HG02840 (cell line): ENCODE results near the gene RPL7A.

ENCODE experiments used
- ATAC-seq: cut with Tn5 transposase; IDR thresholded peaks from one replicate; pipeline ENCODE4 v1.9.1; 2021; ENCODE audit warnings: mild to moderate bottlenecking, moderate library complexity, moderate number of reproducible peaks; ENCODE audit not compliant: unreplicated experiment, low FRiP score

Gene RPL7A

DNA sequence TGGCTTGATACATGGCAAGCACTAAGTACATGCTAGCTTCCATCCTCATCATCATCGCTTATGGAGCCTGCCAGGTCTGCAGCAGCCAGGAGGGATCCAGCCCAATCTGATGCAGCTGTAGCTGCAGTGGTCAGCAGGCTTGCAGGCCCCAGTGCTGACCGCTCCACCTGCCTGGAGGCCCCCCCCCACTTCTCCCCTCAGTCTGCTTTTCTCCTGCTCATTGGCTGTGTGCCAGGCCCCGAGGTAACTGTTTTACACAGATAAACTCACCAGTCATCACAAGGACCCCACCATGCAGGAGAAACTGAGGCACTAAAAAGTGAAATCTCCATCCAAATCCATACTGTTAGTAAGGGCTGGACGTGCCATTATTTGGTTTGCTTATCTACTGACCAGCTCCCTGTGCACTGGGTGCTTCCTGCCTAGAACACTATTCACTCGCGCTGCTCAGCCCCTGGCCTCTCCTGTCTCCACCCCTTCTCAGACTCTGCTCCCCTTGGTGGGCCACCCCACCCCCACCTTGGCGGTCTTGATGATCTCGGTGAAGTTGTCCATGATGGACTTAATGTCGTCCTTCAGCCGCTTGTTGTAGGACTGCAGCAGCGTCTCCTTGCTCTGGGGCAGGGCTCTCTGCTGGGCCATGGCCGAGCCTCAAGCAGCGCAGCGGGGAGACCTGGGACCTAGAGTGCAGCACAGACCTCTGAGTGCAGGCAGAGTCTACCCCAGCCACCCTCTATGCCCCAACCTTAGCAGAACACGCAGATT, 1.8 kb upstream of the RPL7A start:
- no peak for ATAC-seq

DNA sequence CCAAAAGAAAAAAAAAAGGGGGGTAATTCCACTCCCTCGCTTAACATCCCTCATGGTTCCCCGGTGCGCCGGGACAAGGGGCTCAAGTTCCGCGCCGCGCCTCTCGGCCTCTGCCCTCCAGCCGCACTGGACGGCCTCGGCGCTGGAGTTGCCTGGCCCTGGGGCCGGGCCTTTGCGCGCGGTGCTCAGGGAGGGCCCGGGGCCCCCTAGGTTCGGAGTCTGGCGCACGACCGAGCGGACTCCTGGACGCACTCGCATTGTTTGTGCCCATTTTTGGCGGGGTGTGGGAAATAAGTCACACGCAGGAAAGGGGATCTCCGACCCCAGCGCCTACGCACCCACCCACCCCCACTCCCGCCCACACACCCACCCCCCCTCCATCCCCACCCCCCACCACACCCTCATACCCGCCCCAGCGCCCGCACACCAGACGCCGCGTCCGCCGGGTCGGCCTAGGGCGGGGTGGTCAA, 468 bp upstream of the RPL7A start:
- peak; percentile 24 for ATAC-seq

DNA sequence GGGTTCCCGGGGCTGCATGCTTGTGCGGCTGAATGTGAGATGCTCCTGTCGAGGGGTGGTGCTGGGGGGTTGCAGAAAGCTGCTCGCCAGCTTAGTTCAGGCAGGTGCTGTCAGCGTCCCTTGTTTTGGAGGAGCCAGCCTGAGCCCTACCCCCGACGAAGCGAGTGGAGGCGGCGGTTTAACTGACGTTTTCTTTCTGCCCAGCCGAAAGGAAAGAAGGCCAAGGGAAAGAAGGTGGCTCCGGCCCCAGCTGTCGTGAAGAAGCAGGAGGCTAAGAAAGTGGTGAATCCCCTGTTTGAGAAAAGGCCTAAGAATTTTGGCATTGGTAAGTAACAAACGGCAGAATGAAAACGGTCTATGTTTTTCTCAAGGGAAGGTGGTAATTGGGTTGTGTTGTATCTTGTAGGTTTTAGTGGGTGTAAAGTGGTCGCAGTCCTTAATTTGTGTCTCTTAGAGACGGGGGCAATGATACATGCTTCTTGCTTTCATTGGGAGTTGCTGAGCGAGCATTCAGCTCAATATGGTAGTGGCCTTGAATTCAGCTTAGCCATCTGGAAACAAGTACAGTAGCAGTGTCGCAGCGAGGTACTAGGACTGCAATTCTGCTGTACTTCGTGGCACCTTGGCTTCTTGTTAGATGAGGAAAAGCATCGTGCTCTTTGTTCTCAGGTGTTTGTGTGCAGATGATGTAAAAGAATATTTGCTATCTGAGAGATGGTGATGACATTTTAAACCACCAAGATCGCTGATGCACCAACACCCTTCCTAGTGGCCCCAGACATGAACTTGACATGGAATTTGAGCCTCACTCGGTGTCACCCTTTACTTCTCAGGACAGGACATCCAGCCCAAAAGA, 928 bp downstream of the RPL7A start:
- no peak for ATAC-seq

DNA sequence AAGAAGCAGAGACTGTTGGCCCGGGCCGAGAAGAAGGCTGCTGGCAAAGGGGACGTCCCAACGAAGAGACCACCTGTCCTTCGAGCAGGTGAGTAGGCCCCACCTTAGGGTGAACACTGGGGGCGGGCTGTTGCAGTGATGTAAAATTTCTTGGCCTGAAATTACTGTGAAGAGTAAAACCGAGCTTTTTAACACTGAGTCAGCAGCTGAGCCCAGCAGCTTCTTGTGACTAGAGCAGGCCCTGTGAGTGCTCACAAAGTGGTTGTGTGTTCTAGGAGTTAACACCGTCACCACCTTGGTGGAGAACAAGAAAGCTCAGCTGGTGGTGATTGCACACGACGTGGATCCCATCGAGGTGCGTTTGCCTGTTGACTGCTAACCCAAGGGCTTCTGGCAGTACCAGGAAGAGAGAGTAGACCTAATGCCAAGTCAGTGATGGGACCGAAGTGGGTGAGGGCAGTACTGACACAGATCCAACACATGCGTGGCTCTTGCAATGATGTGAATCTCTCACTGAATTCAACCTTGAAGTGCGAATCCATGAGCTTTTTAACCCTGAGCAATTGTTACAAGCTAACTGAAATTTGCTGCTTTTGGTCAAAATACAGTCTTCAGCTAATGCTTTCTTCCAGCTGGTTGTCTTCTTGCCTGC, 2.1 kb downstream of the RPL7A start:
- no peak for ATAC-seq

DNA sequence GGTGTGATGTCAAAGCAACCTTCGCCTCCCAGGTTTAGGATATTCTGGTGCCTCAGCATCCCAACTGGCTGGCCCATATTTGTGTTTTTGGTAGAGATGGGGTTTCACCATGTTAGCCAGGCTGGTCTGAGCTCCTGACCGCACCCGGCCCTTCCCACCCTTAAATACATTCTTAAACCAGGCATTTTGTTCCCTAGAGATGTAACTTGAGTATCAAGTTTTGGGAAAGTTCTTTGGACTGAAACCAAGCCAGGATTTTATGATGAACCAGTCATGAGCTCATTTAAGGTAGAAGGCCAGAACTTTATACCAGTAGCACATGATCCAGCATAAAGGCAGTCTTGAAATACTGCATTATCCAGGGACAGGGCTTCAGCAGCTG, 3.5 kb downstream of the RPL7A start:
- ATAC-seq = no peak

DNA sequence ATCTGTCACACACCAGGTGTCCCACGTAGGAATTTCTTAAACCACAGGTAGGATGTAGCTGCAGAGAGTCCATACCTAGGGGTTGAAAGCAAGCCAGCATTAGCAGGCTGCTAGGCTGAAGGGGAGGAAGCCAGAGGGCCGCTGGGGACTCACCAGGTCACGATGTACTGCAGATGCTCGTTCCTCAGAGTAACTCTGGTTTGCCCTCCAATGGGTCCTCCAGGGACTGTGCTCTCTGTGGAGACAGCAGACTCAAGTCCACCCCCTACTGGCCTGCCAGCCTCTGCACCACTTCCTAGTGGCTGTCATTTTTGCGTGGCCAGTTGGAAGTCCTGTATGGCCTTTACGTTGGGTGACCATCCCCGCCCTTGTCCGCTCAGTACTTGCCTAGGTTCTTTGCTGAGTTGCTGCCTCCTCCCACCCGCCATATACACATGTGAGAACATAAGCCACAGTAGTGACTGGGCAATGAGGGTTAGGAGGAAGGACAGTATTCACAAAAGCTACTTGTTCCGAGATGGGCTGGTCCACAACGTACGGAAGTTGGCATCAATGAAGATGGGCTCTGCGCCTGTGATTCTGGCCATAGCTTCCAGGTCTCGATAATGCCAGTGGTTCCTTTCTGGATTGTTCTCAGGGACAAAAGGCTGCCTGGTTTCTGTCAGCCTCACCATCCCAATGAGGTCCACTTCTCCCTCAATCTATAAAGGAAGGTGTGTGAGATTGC, 4.1 kb downstream of the RPL7A start:
- ATAC-seq = no peak

GRCh38 chr9:133352635-133353340, 4.8 kb downstream of the RPL7A start:
- no peak for ATAC-seq

DNA sequence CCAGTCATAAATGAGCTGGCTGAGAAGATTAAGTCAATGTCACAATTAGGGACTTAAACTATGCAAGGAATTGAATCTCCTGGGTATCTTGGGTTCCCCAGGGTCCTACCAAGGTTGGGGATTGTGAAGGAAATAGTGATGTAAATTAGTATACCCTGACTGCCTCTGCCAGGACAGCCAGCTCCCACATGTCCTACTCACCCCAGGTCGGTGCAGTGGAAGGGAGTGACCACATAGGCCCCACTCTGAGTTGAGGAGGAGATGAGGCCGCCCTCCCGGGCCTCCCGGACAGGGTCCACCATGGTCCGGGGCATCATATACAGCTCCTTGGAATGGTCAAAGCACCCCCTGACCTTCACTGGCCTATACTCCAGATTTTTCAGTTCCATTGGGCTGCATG, 5.5 kb downstream of the RPL7A start:
- ATAC-seq = no peak

- no peak for ATAC-seq
Observed at GRCh38 chr9:133354766-133355165, 6.7 kb downstream of the RPL7A start.

- ATAC-seq = no peak
Observed at GRCh38 chr9:133355881-133356357, 7.9 kb downstream of the RPL7A start.

DNA sequence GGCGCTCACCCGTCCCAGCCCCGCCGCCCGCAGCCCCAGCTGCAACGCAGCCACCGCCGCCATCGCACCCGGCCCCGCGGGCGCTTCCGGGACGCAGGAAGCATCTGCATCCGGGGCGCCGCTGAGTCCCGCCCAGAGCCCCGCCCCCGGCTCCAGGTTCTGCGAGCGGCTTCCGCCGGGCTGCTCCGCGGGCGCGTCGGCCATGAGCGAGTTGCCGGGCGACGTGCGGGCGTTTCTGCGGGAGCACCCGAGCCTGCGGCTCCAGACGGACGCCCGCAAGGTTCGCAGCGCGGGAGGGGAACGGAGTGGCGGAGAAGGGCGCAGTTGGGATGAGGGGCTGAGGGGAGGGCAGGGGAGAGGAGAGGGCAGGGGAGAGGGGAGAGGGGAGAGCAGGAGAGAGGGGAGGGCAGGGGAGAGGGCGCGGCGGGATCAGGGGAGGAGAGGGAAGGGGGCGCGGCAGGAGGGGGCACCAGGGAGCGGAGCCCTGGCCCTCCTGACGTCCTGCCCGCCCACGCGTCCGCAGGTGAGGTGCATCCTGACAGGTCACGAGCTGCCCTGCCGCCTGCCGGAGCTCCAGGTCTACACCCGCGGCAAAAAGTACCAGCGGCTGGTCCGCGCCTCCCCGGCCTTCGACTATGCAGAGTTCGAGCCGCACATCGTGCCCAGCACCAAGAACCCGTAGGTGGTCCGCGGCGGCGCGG, 8.5 kb downstream of the RPL7A start, which contains the start of the genes SURF1 and SURF2:
Gene SURF1 (minus strand): TSS at position 97 of the 701 bp plus-strand sequence. CDS start 34 bp downstream, at position 63.
Gene SURF2 (plus strand): TSS at position 160 of the 701 bp plus-strand sequence. CDS start 43 bp downstream, at position 203.
- ATAC-seq = no peak

- ATAC-seq = no peak
Observed at GRCh38 chr9:133357656-133358055, 9.6 kb downstream of the RPL7A start.

GRCh38 chr9:133359399-133360175, 11.6 kb downstream of the RPL7A start:
- ATAC-seq = no peak

DNA sequence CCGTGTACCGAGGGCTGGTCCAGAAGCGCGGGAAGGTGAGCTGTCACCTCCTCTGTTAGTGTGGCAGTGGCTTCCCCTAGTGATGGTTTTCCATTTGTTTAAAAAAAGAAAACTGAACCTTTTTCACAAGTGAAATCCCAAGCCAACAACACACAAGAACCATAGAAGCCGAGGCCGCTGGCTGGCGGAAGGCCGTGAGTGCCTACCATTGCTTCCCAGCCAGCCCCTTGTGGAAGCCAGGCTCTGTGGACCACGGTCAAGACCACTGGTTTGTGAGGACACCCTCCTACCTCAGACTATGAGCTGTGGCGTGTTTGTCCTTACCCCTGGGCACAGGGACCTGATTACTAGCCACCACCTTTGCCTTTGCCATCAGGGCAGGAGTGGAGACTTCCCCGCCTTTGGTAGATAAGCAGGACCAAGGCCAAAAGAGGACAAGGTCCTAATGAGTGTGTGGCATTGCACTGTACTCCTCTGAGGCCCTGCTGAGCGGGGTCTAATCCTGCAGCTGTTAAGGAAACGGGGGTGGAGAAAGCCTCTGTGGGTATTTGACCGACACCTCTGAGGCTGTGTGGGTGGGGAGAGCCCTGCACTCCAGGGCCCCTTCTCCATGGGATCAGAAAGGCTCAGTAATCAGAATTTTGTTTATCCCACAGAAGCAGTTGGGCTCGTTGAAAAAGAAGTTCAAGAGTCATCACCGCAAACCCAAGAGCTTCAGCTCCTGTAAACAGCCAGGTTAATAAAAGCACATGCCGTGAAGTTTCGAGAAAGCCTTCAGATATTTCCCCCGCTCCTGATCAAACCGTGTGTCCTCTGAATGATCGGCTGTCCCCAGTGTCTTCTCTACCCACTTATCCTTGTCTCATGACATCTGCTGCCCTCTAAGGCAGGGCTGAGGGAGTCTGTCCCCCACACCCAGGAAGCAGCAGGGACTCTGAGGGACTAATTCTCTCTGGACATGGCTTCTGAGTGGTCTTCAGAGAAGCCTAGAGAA, 12.7 kb downstream of the RPL7A start:
- ATAC-seq = no peak

GRCh38 chr9:133361507-133362092, 13.6 kb downstream of the RPL7A start:
- no peak for ATAC-seq

- no peak for ATAC-seq
Observed at GRCh38 chr9:133362359-133363044, 14.5 kb downstream of the RPL7A start.
